K562 (cell line): ENCODE measurements around the gene EGLN3. TPM values are rescaled to one million over a fixed set of nuclear protein-coding genes. Genes with fewer than 3 reads are reported as not detected.

Experiments used
- ATAC-seq: fragments of 200-7000 bp; cut with Tn5 transposase; 3 replicates; pipeline ENCODE4 v1.9.1; 2020; ENCODE audit warnings: moderate library complexity
- Bru-seq: library from RNA; stranded (reverse); fragments of 400-500 nt; gene quantifications from one replicate; lab custom pipeline; 2021; lab: Mats Ljungman, UMichigan
- BruChase-seq, 2 experiments: library from RNA; stranded (reverse); fragments of 400-500 nt; gene quantifications; one replicate each; lab custom pipeline; 2021; lab: Mats Ljungman, UMichigan
- BruUV-seq: library from RNA; stranded (reverse); fragments of 400-500 nt; replicated peaks from 2 replicates; lab custom pipeline; 2021; lab: Mats Ljungman, UMichigan
- CTCF ChIA-PET: fragments of 300-600 bp; formaldehyde crosslinking; extraction: SDS; loops from one replicate; lab custom pipeline; 2021; ENCODE audit warnings: low intra/inter-chr PET ratio; lab: Yijun Ruan, JAX
- POLR2A ChIA-PET: fragments of 300-600, 350-650 bp; sonication (Branson Sonifier 250); formaldehyde crosslinking; extraction: SDS; loops from one replicate; lab custom pipeline; 2021; ENCODE audit warnings: antibody characterized with exemption, inconsistent platforms; lab: Yijun Ruan, JAX
- DNase-seq, 4 experiments: peaks; one replicate each; pipeline versions ENCODE4 v3.0.0 to v3.0.0-alpha.2; 2011 to 2018; ENCODE audit warnings: low spot score in 3 of 4, mixed read lengths in 3 of 4; ENCODE audit errors: extremely low read depth in 1 of 4
- FAIRE-seq: peaks from 2 replicates; lab custom pipeline; 2011; peaks lifted over from hg19 to GRCh38; lab: Jason Lieb, UNC
- H2AFZ ChIP-seq: 2 replicates; pipeline ENCODE4 v1.6.0; 2011; ENCODE audit warnings: low read depth, low read length, control low read depth, inconsistent platforms
- H3K27ac ChIP-seq: fragments of 200-600 bp; 3 replicates; pipeline ENCODE4 v1.8.0; 2011; ENCODE audit warnings: low read depth, mild to moderate bottlenecking, control low read depth, inconsistent platforms, low read length, moderate library complexity, mixed read lengths; ENCODE audit errors: extremely low read depth
- H3K27me3 ChIP-seq, 2 experiments: fragments of 300-600 bp in 1 of 2; 2 replicates in 1 of 2; 3 replicates in 1 of 2; pipeline versions ENCODE4 v1.6.0 to v1.8.0; 2011; ENCODE audit warnings: inconsistent platforms in 2 of 2, low read length in 2 of 2, mild to moderate bottlenecking in 1 of 2, mixed read lengths in 1 of 2, moderate library complexity in 1 of 2; ENCODE audit not compliant: control insufficient read depth in 2 of 2, insufficient read depth in 2 of 2
- H3K36me3 ChIP-seq: fragments of 300-600 bp; 3 replicates; pipeline ENCODE4 v1.8.0; 2011; ENCODE audit warnings: mild to moderate bottlenecking, low read length, inconsistent platforms; ENCODE audit not compliant: control insufficient read depth, insufficient read depth
- H3K4me1 ChIP-seq, 2 experiments: fragments of 200-600 bp in 1 of 2; replicated peaks in 1 of 2; 2 replicates in 1 of 2; 3 replicates in 1 of 2; pipeline versions ENCODE4 v1.5.1 to v1.8.0; 2011; ENCODE audit warnings: inconsistent platforms in 2 of 2, low read length in 2 of 2, mild to moderate bottlenecking in 1 of 2, mixed read lengths in 1 of 2, moderate library complexity in 1 of 2; ENCODE audit not compliant: control insufficient read depth in 2 of 2, insufficient read depth in 2 of 2
- H3K4me2 ChIP-seq: 2 replicates; pipeline ENCODE4 v1.6.1; 2011; ENCODE audit warnings: low read length, control low read depth, inconsistent platforms, mixed read lengths; ENCODE audit not compliant: insufficient read depth
- H3K4me3 ChIP-seq: fragments of 200-600 bp; sonication (generic), shearing (Covaris generic); 2 replicates; pipeline ENCODE4 v1.5.1; 2016; ENCODE audit warnings: control low read depth, inconsistent platforms
- H3K79me2 ChIP-seq: fragments of 200-600 bp; 3 replicates; pipeline ENCODE4 v1.8.0; 2011; ENCODE audit warnings: low read length, inconsistent platforms; ENCODE audit not compliant: control insufficient read depth, insufficient read depth
- H3K9ac ChIP-seq, 2 experiments: 2 replicates each; pipeline versions ENCODE4 v1.6.0 to v1.6.1; 2011; ENCODE audit warnings: low read depth in 2 of 2, low read length in 2 of 2, control low read depth in 1 of 2, inconsistent platforms in 1 of 2, mild to moderate bottlenecking in 1 of 2, mixed read lengths in 1 of 2; ENCODE audit not compliant: insufficient read depth in 1 of 2
- H3K9me1 ChIP-seq: one replicate; pipeline ENCODE4 v1.6.0; 2011; ENCODE audit warnings: inconsistent platforms, mild to moderate bottlenecking, low read length, moderate library complexity; ENCODE audit not compliant: control insufficient read depth, insufficient read depth
- H3K9me3 ChIP-seq: replicated peaks from 2 replicates; pipeline ENCODE4 v1.5.1; 2011; ENCODE audit warnings: low read depth, low read length, inconsistent platforms; ENCODE audit not compliant: control insufficient read depth, insufficient read depth
- H4K20me1 ChIP-seq: replicated peaks from 2 replicates; pipeline ENCODE4 v1.6.1; 2011; ENCODE audit warnings: low read length, inconsistent platforms, mixed read lengths; ENCODE audit not compliant: control insufficient read depth, insufficient read depth
- CBFB ChIP-seq: sonication (generic); formaldehyde crosslinking; IDR thresholded peaks from 2 replicates; pipeline ENCODE4 v1.4.0; 2020; ENCODE audit warnings: mild to moderate bottlenecking, missing genetic modification reagents
- ELF1 ChIP-seq: fragments of 200-800 bp; sonication (Bioruptor generic); IDR thresholded peaks from 2 replicates; pipeline ENCODE4 v1.6.1; 2016; ENCODE audit warnings: missing genetic modification characterization, missing compliant biosample characterization
- FOXA1 ChIP-seq: fragments of 450-650 bp; IDR thresholded peaks from 2 replicates; pipeline ENCODE4 v1.6.1; 2016; ENCODE audit warnings: mild to moderate bottlenecking, borderline replicate concordance
- FOXP1 ChIP-seq: sonication (generic); formaldehyde crosslinking; IDR thresholded peaks from 2 replicates; pipeline ENCODE4 v1.8.0; 2022; ENCODE audit warnings: mild to moderate bottlenecking, missing genetic modification reagents
- KAT2B ChIP-seq: IDR thresholded peaks from one replicate; pipeline ENCODE4 v1.6.1; 2012; ENCODE audit warnings: low read depth, mild to moderate bottlenecking, control low read depth, inconsistent platforms, low read length, moderate library complexity
- KDM4B ChIP-seq, 2 experiments: fragments of 450-650 bp in 1 of 2; sonication (generic) in 1 of 2; IDR thresholded peaks; 2 replicates each; pipeline ENCODE4 v1.6.1; 2016 to 2017; ENCODE audit warnings: borderline replicate concordance in 2 of 2, antibody characterized with exemption in 1 of 2, low read depth in 1 of 2, mild to moderate bottlenecking in 1 of 2
- MBD2 ChIP-seq: sonication (generic); IDR thresholded peaks from 2 replicates; pipeline ENCODE4 v1.6.1; 2016; ENCODE audit warnings: low read depth, borderline replicate concordance
- MYNN ChIP-seq, 2 experiments: sonication (generic); formaldehyde crosslinking in 1 of 2; IDR thresholded peaks; 2 replicates each; pipeline versions ENCODE4 v1.5.0 to v1.6.1; 2016 to 2020; ENCODE audit warnings: antibody characterized with exemption in 1 of 2, missing genetic modification reagents in 1 of 2
- POLR2H ChIP-seq: IDR thresholded peaks from 2 replicates; pipeline ENCODE4 v1.6.1; 2016; ENCODE audit warnings: missing genetic modification characterization, low read depth, mild to moderate bottlenecking, control low read depth, missing compliant biosample characterization, moderate library complexity
- PURB ChIP-seq: sonication (generic); formaldehyde crosslinking; IDR thresholded peaks from 2 replicates; pipeline ENCODE4 v1.9.0; 2021; ENCODE audit warnings: low read depth, mild to moderate bottlenecking, missing genetic modification reagents
- RNF2 ChIP-seq: sonication (generic); IDR thresholded peaks from 2 replicates; pipeline ENCODE4 v1.6.1; 2016
- SMARCA5 ChIP-seq: fragments of 450-650 bp; IDR thresholded peaks from 2 replicates; pipeline ENCODE4 v1.6.1; 2016
- ZNF717 ChIP-seq: fragments of 250-450 bp; sonication (Bioruptor Pico); IDR thresholded peaks from 2 replicates; pipeline ENCODE4 v1.5.0; 2021
- ZNF764 ChIP-seq: fragments of 250-450 bp; sonication (Bioruptor Pico); IDR thresholded peaks from 2 replicates; pipeline ENCODE4 v1.4.0; 2020; ENCODE audit warnings: low read depth, mild to moderate bottlenecking, moderate library complexity
- ZSCAN29 ChIP-seq: fragments of 450-650 bp; IDR thresholded peaks from 2 replicates; pipeline ENCODE4 v1.6.1; 2017
- WGBS: fragments of 100-300 bp; shearing (Covaris generic); methylation state at CpG from one replicate; pipeline ENCODE4 v1.1.6; 2016; ENCODE audit warnings: low coverage, mixed read lengths; ENCODE audit not compliant: insufficient coverage; ENCODE audit errors: missing lambda C conversion rate; 5-methylcytosine and 5-hydroxymethylcytosine counted together
- in situ Hi-C: fragments of 300-500 bp; cut with MboI; formaldehyde crosslinking; loops from 4 replicates; pipeline ENCODE4 v1.15.0; 2018; ENCODE audit warnings: inconsistent platforms, mixed read lengths
- intact Hi-C: fragments of 100-400 bp; cut with micrococcal nuclease; formaldehyde crosslinking; loops from 2 replicates; pipeline ENCODE4 v1.14.2; 2022
- long read RNA-seq, 3 experiments: library from polyadenylated mRNA in 2 of 3; library from RNA in 1 of 3; unstranded in 2 of 3; stranded (forward) in 1 of 3; transcript quantifications; one replicate each; pipeline ENCODE4 v2.0.0, GENCODE V29; 2019 to 2022
- polyA minus RNA-seq, 3 experiments: library from RNA; depleted of rRNA, polyadenylated mRNA; stranded (reverse); fragments of >200 nt; gene quantifications; 2 replicates each; pipeline ENCODE4 v1.2.3, GENCODE V29; 2011
- polyA plus RNA-seq, 8 experiments: library from polyadenylated mRNA; depleted of rRNA in 4 of 8; stranded (reverse) in 5 of 8; unstranded in 3 of 8; fragments of >200 nt; fragmentation: Nextera tagmentation in 2 of 8; fragmentation: Illumina TruSeq in 1 of 8; extraction: Ambion mirVana in 2 of 8; extraction: Trizol in 1 of 8; gene quantifications; 2 replicates each; pipeline versions ENCODE4 v1.2.1 to v1.2.3, GENCODE V29; 2011 to 2014; ENCODE audit warnings: inconsistent platforms in 1 of 8, missing spikeins in 1 of 8
- total RNA-seq, 7 experiments: library from RNA; depleted of rRNA in 6 of 7; stranded (reverse); fragments of >200 nt in 6 of 7; fragmentation: Illumina TruSeq in 2 of 7; extraction: Trizol in 2 of 7; gene quantifications; 2 replicates each; pipeline versions ENCODE4 v1.2.1 to v1.2.3, GENCODE V29; 2011 to 2021; ENCODE audit warnings: low replicate concordance in 1 of 7

EGLN3 gene
- 57.3 and 84.8 TPM in 2 replicates for total RNA-seq (2011; cell fraction: chromatin; rRNA removed; ENCODE audit: low replicate concordance)
- total RNA-seq (2011; cell fraction: nucleolus; rRNA removed) = 43.2 and 49.0 TPM in 2 replicates
- total RNA-seq (2011; cell fraction: nucleoplasm; rRNA removed) = 64.0 and 78.9 TPM in 2 replicates
- 5.8 and 9.4 TPM in 2 replicates for total RNA-seq (2014; rRNA removed)
- 11.0 and 12.7 TPM in 2 replicates for total RNA-seq (2014; rRNA removed; fragmentation: Illumina TruSeq; extraction: Trizol)
- 3.0 and 3.9 TPM in 2 replicates for total RNA-seq (2015; rRNA removed; fragmentation: Illumina TruSeq; extraction: Trizol)
- total RNA-seq (2021) = 11.5 and 13.0 TPM in 2 replicates
- polyA plus RNA-seq (2011; rRNA removed) = 49.5 and 87.6 TPM in 2 replicates
- 23.6 and 30.2 TPM in 2 replicates for polyA plus RNA-seq (2011; cell fraction: cytosol; rRNA removed)
- 40.3 and 50.5 TPM in 2 replicates for polyA plus RNA-seq (2011; cell fraction: nucleus; rRNA removed)
- 8.2 and 20.2 TPM in 2 replicates for polyA plus RNA-seq (2012)
- 11.4 and 15.0 TPM in 2 replicates for polyA plus RNA-seq (2014; fragmentation: Illumina TruSeq; extraction: Trizol)
- polyA plus RNA-seq (2014; fragmentation: Nextera tagmentation; extraction: Ambion mirVana) = 1 to 10 TPM; 2.5 to 3.0 TPM
- 5.3 and 6.7 TPM in 2 replicates for polyA plus RNA-seq (2014; rRNA removed)
- 68.1 and 110 TPM in 2 replicates for polyA minus RNA-seq (2011; rRNA and poly(A)+ RNA removed)
- 30.3 and 62.4 TPM in 2 replicates for polyA minus RNA-seq (2011; cell fraction: cytosol; rRNA and poly(A)+ RNA removed)
- polyA minus RNA-seq (2011; cell fraction: nucleus; rRNA and poly(A)+ RNA removed) = 57.8 and 58.2 TPM in 2 replicates
- percentile 80 among the genes with signal in this experiment for Bru-seq, nascent RNA
- percentile 63 among the genes with signal in this experiment for BruChase-seq, experiment 1, labeled RNA remaining after a 2-hour chase
- percentile 61 among the genes with signal in this experiment for BruChase-seq, experiment 2, labeled RNA remaining after a 6-hour chase
- long read RNA-seq, experiment 1, transcript EGLN3-201 (5 exons, 2,709 nt) = major isoform, 34 of 51 reads
- long read RNA-seq, experiment 1, transcript EGLN3-205 (1 exons, 2,849 nt) = minor isoform, 11 of 51 reads
- long read RNA-seq, experiment 1, partial matches to known transcripts = 3 of 51 reads
- long read RNA-seq, experiment 1, other reads (novel, unspliced or antisense) = 2 of 51 reads
- long read RNA-seq, experiment 2, transcript EGLN3-201 (5 exons, 2,709 nt) = major isoform, 12 of 22 reads
- long read RNA-seq, experiment 2, partial matches to known transcripts = 0 of 22 reads
- long read RNA-seq, experiment 2, other reads (novel, unspliced or antisense) = 4 of 22 reads
- long read RNA-seq, experiment 3, transcript EGLN3-205 (1 exons, 2,849 nt) = minor isoform, 7 of 31 reads
- long read RNA-seq, experiment 3, transcript EGLN3-201 (5 exons, 2,709 nt) = major isoform, 20 of 31 reads
- long read RNA-seq, experiment 3, partial matches to known transcripts = 1 of 31 reads
- long read RNA-seq, experiment 3, other reads (novel, unspliced or antisense) = 3 of 31 reads

- intact Hi-C loops (no loop called here), in situ Hi-C loops (no loop called here)
- H3K27ac ChIP-seq = peak within 1 kb of the TSS; percentile 68
- peak within 1 kb of the TSS; percentile 60 for H3K4me3 ChIP-seq
- peak within 1 kb of the TSS; percentile 75 for H2AFZ ChIP-seq
- WGBS = 1% methylated on average over 53 of the region's 91 CpGs
- ChIA-PET POLR2A (interaction anchor here (0.6 to 2.6 kb wide), 20 partner anchors 9 to 1096 kb away, joined by 3 to 28 read pairs (median 3); partner anchors contain the start of gene FAM177A1), CTCF (interaction anchor here (0.7 kb wide), 1 partner anchor 113 kb away, joined by 4 read pairs; no protein-coding TSS in a partner anchor)
- H3K9ac ChIP-seq = peak within 1 kb of the TSS; percentile 69 to 96
- FAIRE-seq (peak; percentile 90), ATAC-seq (peak; percentile 95), DNase-seq (peak; percentile 85 to 90 (median 88))
- peaks cover 9 to 13% of the 10 kb centered on the region in 2 experiments; a peak in 4 of 5 replicates for H3K4me1 ChIP-seq
- no TSS peak for BruUV-seq
- H3K9me3 ChIP-seq = no peaks in the 10 kb centered on the region
- peaks cover 15% of the 10 kb centered on the region for H3K36me3 ChIP-seq
- peaks cover 53% of the 10 kb centered on the region for H3K79me2 ChIP-seq
- no peaks in the 10 kb centered on the region for H3K9me1 ChIP-seq
- H3K4me2 ChIP-seq = peak within 1 kb of the TSS; percentile 87
- 0 out of 2 replicates have a peak, but pooled peaks cover 6% of the 10 kb centered on the region for H4K20me1 ChIP-seq
- H3K27me3 ChIP-seq = no peaks in the 10 kb centered on the region
- no peak for TF ChIP-seq KAT2B
- no peak for TF ChIP-seq FOXA1
- 0 out of 2 replicates have a peak, but pooled peaks have one; percentile 27 for TF ChIP-seq ZSCAN29
- TF ChIP-seq ZNF764 (CRISPR knock-in tag) = no peak
- TF ChIP-seq PURB = no peak
- peak; percentile 59 for TF ChIP-seq MBD2
- peak; percentile 25; the same call in 1 of the 2 replicates for TF ChIP-seq MYNN (IDR thresholded peaks at IDR 0.05)
- no peak for TF ChIP-seq MYNN (CRISPR knock-in tag; IDR thresholded peaks at IDR 0.05)
- peak; percentile 31; the same call in 1 of the 2 replicates for TF ChIP-seq RNF2
- no peak for TF ChIP-seq SMARCA5
- 0 out of 2 replicates have a peak, but pooled peaks have one; percentile 26 for TF ChIP-seq ELF1 (tag)
- no peak for TF ChIP-seq CBFB
- 0 out of 4 replicates have a peak, but pooled peaks of 1 of the 2 experiments have one; percentile 41 for TF ChIP-seq KDM4B (IDR thresholded peaks at IDR 0.05; ENCODE audit: borderline replicate concordance in 2 of 2, low read depth in 1 of 2)
- no peak for TF ChIP-seq ZNF717 (CRISPR knock-in tag)
- TF ChIP-seq FOXP1 (CRISPR knock-in tag) = no peak
- peak; percentile 90 for TF ChIP-seq POLR2H (tag)
Observed at GRCh38 chr14:33950320-33951182, at the start of gene EGLN3. Gene EGLN3 (minus strand): TSS chr14:33951074. CDS start chr14:33950752, 322 bp downstream.
